HG03469 (cell line): Measurements from ENCODE around the gene SMYD3.

ENCODE experiments used
- ATAC-seq: cut with Tn5 transposase; IDR thresholded peaks from one replicate; pipeline ENCODE4 v1.9.1; 2021; ENCODE audit warnings: mild to moderate bottlenecking, moderate library complexity, moderate number of reproducible peaks; ENCODE audit not compliant: unreplicated experiment

The SMYD3 gene

GRCh38 chr1:246220495-246221065 lies 286.5 kb downstream of the SMYD3 start:
- no peak for ATAC-seq

DNA sequence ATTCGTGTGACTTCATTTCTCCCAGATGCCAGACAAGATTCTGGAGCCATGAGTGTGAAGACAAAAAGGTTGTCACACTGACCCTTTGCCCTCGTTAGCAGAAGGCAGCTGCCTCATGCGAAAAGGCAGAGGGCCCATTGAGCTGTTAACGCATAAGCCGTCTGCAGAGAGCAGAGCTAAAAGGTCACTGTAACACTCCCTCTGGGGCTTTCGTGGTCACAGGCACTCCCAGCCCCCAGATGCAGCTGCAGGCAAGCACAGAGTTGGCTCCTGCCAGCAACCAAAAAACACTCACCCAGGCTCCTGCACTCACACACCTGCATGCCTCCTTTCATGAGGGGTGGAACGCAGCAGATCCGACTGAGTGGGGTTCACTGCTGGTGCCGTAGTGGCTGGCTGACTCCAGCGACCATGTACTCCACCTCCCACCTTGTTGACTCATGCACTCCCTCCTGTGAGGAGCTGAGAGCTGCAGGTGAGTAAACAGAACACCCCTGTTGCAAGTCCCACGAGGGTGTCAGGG lies 287.5 kb downstream of the SMYD3 start:
- peak; percentile 55 for ATAC-seq

GRCh38 chr1:246218686-246219085 lies 288.4 kb downstream of the SMYD3 start:
- no peak for ATAC-seq

DNA sequence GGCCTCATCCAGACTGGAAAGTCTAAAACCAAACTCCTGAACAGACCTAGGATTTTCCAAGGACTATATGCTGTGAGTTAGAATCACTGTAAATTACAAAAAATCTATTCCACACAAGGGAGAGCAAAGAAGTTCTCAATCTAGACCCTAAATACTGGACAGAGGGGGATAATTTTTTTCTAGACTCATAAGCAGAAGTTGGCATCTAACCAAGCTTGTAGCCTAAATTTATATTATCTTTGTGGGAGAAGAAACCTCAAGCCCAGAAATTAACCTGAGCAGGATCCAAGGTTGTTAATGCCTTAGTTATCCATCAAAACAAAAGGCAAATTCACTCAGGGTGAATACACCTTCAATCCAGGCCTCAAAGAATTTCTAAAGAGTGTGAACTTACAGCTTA lies 290.2 kb downstream of the SMYD3 start:
- ATAC-seq = no peak

- no peak for ATAC-seq
These were observed 291.6 kb downstream of the SMYD3 start for GRCh38 chr1:246215510-246215903.

DNA sequence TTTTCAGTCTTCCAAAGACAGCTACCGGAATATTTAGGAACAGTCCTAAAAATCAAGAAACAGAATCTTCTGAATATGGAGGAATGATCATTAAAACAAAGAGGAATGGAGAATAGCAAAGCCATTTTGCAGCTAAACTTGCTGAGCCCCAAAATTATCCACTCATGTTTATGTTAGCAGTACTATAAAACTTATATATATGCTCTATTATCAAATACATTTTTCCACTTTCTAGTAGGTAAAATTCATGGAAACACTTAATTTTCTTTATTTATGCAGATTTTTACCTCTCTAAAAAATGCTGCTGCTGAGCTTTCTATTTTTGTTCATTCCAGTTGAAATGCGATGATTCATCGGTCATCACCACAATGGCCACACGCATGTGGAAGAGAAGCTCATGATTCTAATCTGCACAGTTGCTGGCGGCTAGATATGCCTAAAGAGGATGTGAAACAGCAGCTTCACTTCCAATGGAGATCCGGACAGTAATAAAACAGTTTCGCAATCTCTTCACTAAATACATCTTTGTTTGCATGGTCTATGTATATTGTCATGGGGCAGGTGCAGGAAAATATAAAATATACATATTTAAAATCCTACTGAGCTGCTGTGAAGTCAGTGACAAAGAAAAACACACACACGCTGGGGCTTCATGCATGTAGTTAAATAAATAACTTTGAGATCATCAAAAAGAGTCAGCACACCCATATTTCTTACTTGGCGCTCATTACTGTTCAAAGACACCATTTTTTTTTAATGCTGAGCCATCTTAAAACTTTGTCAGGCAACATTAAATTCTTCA lies 292.2 kb downstream of the SMYD3 start:
- ATAC-seq = peak; percentile 92

- no peak for ATAC-seq
These were observed 293.1 kb downstream of the SMYD3 start for GRCh38 chr1:246213947-246214346.

DNA sequence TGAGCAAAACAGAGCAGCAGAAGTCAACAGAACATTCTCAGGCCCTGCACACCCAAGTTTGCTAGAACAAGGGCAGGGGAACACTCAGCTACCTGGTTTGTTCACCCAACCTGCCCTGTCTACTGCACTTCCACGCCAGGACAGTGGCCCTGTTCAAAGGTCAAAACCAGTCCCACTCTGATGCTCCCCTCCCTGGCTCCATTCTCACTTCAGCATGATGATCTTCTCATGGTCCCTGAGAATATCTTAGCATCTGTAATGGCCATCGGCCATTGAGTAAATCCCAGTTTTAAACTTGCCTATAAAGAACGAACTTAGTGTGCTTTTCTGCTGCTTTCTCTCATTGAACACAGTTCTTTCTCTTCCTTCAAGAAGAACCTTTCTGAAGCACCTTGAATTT lies 293.6 kb downstream of the SMYD3 start:
- no peak for ATAC-seq

- no peak for ATAC-seq
These were observed 294.0 kb downstream of the SMYD3 start for GRCh38 chr1:246213036-246213435.

DNA sequence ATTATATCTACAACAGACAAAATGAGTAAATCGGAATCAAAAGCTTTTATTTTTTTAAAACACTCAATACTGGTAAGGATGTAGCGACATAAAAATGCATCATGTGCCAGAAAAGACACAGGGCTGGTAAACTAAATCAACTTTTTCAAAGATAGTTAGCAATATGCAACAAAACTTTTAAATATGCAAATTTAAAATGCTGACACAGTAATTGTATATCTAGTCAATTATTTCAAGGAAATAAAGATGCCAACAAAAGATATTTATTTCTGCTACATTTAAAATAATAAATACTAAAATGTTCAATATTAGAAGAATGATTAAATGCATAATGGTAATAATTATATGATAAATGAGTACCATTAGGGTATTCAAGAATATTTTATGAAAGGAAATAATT lies 295.1 kb downstream of the SMYD3 start:
- no peak for ATAC-seq

GRCh38 chr1:246210756-246211155 lies 296.3 kb downstream of the SMYD3 start:
- no peak for ATAC-seq

GRCh38 chr1:246208105-246208504 lies 299.0 kb downstream of the SMYD3 start:
- ATAC-seq = no peak

DNA sequence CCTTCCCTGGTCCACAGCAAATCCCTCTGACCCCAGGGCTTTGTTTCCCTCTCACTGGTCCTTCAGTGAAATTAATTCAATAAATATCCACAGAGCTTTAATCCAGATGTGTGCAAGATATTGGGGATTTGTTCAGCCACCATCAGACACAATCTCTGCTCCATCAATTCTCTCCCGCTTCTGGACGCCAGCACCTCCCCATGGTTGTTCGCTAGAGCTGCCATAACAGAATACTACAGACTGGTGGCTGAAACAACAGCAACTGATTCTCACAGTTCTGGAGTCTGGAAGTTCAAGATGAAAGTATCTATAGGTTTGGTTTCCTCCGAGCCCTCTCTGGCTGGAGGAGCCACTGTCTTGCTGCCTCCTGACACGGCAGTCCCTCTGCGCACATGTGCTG lies 303.9 kb downstream of the SMYD3 start:
- ATAC-seq = no peak

GRCh38 chr1:246200738-246201137 lies 306.3 kb downstream of the SMYD3 start:
- no peak for ATAC-seq

GRCh38 chr1:246200225-246200624 lies 306.9 kb downstream of the SMYD3 start:
- no peak for ATAC-seq

- no peak for ATAC-seq
These were observed 307.9 kb downstream of the SMYD3 start for GRCh38 chr1:246199086-246199645.

- no peak for ATAC-seq
These were observed 308.8 kb downstream of the SMYD3 start for GRCh38 chr1:246198115-246198816.

- ATAC-seq = no peak
These were observed 310.0 kb downstream of the SMYD3 start for GRCh38 chr1:246197076-246197475.

GRCh38 chr1:246195296-246195695 lies 311.8 kb downstream of the SMYD3 start:
- ATAC-seq = no peak

DNA sequence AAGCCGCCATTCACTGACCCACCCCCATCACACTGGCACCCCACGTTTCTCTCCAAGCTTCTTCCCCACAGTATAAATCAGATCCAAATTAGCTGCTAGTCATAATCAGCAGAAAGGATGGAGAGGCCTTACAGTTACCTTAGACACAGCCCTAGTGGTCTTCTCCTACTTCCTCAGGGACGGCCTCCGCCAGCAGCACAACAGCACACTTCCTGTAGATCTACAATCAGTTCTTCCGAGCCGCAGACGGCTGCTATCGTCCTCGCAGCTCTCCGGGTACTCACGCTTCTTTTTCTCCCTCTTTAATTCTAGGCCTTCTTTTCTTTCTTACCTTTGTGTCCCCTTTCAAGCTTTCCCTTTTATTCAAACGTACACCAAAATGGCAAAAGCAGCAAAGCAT lies 313.5 kb downstream of the SMYD3 start:
- ATAC-seq = no peak

- no peak for ATAC-seq
These were observed 318.0 kb downstream of the SMYD3 start for GRCh38 chr1:246189126-246189525.
